Esophagus squamous epithelium (tissue), 5 donors: ENCODE results near the gene ENOX1. TPM values are rescaled to one million over a fixed set of nuclear protein-coding genes. Genes with fewer than 3 reads are reported as not detected.
A peak's percentile ranks its signal among the peaks of the same experiment; 100 is the strongest.

Source experiments
- DNase-seq: peaks from one replicate; lab custom pipeline; 2025; lab: John Stamatoyannopoulos, UW
- H3K27ac ChIP-seq, 4 donors: fragments of 200-600 bp; sonication (generic); one replicate each; pipeline ENCODE4 v1.5.1; 2016 to 2019; ENCODE audit warnings: mild to moderate bottlenecking in 1 of 4
- H3K27me3 ChIP-seq, 4 donors: fragments of 200-600 bp; sonication (generic); 1 replicate in 3 of 4; 2 replicates in 1 of 4; pipeline versions ENCODE4 v1.5.1 to v1.6.0; 2017 to 2021; ENCODE audit warnings: antibody characterized with exemption in 1 of 4
- H3K36me3 ChIP-seq, 3 donors: fragments of 200-600 bp; sonication (generic); one replicate each; pipeline ENCODE4 v1.5.1; 2016 to 2019
- H3K4me1 ChIP-seq, 3 donors: fragments of 200-600 bp; sonication (generic); one replicate each; pipeline ENCODE4 v1.5.1; 2017 to 2019
- H3K4me3 ChIP-seq, 4 donors: fragments of 200-600 bp; sonication (generic); 1 replicate in 3 of 4; 2 replicates in 1 of 4; pipeline ENCODE4 v1.5.1; 2016 to 2019; ENCODE audit warnings: mild to moderate bottlenecking in 2 of 4, moderate library complexity in 1 of 4
- H3K9me3 ChIP-seq, 3 donors: fragments of 200-600 bp; sonication (generic); one replicate each; pipeline ENCODE4 v1.5.1; 2016 to 2019
- CTCF ChIP-seq, 6 experiments: fragments of 450-650 bp in 4 of 6; fragments of 200-600 bp in 2 of 6; sonication (generic) in 2 of 6; IDR thresholded peaks; one replicate each; pipeline ENCODE4 v1.5.1; 2016 to 2019; ENCODE audit warnings: antibody characterized with exemption in 6 of 6, mild to moderate bottlenecking in 4 of 6, moderate library complexity in 4 of 6
- POLR2A ChIP-seq, 4 donors: fragments of 450-650 bp; IDR thresholded peaks; one replicate each; pipeline ENCODE4 v1.6.1; 2017; ENCODE audit warnings: antibody characterized with exemption in 4 of 4, mild to moderate bottlenecking in 4 of 4, moderate library complexity in 3 of 4
- WGBS, 2 donors: methylation state at CpG; one replicate each; pipeline ENCODE4 v1.1.5; 2018; 5-methylcytosine and 5-hydroxymethylcytosine counted together
- intact Hi-C: fragments of 100-400 bp; cut with DNase I; formaldehyde crosslinking; loops from one replicate; pipeline ENCODE4 v1.15.0; 2022
- total RNA-seq, 4 donors: library from RNA; depleted of rRNA; stranded (reverse); fragments of >200 nt; gene quantifications; one replicate each; pipeline ENCODE4 v1.1.0, GENCODE V29; 2016
- donor health status: DM: yes; HTN: yes; CAD: no.

The ENOX1 gene
- total RNA-seq, 4 donors from 2014 or later, result 0.48 to 0.76 TPM; not detected in 2

GRCh38 chr13:43545317-43545874, 241.4 kb downstream of the ENOX1 start:
- H3K27ac ChIP-seq, result peak overlapping the region in 1 of 4 donors; percentile 15
- no peaks in the 10 kb centered on the region for H3K36me3 ChIP-seq
- TF ChIP-seq CTCF (IDR thresholded peaks at IDR 0.05) (no peak), POLR2A (IDR thresholded peaks at IDR 0.05) (no peak)
- DNase-seq, result no peak
- H3K4me1 ChIP-seq, result peaks cover 0 to 17% (median 0%) of the 10 kb centered on the region in 3 donors
- no peak overlapping the region for H3K4me3 ChIP-seq
- 83% methylated on average over 4 of the region's 4 CpGs; no CpG with 5 or more reads in 1 of the 2 donors for WGBS, 2 donors
- intact Hi-C loops, result no loop called here
- no peaks in the 10 kb centered on the region for H3K27me3 ChIP-seq
- H3K9me3 ChIP-seq, result no peaks in the 10 kb centered on the region

- Histone ChIP-seq H3K27ac (peak overlapping the region in 2 of 4 donors; percentile 6 to 15), H3K27me3 (no peaks in the 10 kb centered on the region), H3K9me3 (no peaks in the 10 kb centered on the region), H3K4me1 (peaks cover 0 to 17% (median 0%) of the 10 kb centered on the region in 3 donors), H3K36me3 (no peaks in the 10 kb centered on the region), H3K4me3 (no peak overlapping the region)
- 66 to 73% methylated on average over 5 of the region's 5 CpGs for WGBS, 2 donors
- DNase-seq, result no peak
- TF ChIP-seq CTCF (IDR thresholded peaks at IDR 0.05), result no peak
- no peak for TF ChIP-seq POLR2A (IDR thresholded peaks at IDR 0.05)
- intact Hi-C loops, result no loop called here
These were observed 242.1 kb downstream of the ENOX1 start for GRCh38 chr13:43544631-43545030.

GRCh38 chr13:43544011-43544410, 242.8 kb downstream of the ENOX1 start:
- WGBS, 2 donors, result 38 to 92% methylated on average over 2 of the region's 2 CpGs
- no peak for DNase-seq
- H3K4me1 ChIP-seq, result peaks cover 0 to 17% (median 0%) of the 10 kb centered on the region in 3 donors
- H3K9me3 ChIP-seq, result no peaks in the 10 kb centered on the region
- no peaks in the 10 kb centered on the region for H3K27me3 ChIP-seq
- TF ChIP-seq CTCF (IDR thresholded peaks at IDR 0.05), result no peak
- TF ChIP-seq POLR2A (IDR thresholded peaks at IDR 0.05), result no peak
- intact Hi-C loops, result no loop called here
- peak overlapping the region in 1 of 4 donors; percentile 9 for H3K27ac ChIP-seq
- no peak overlapping the region for H3K4me3 ChIP-seq
- no peaks in the 10 kb centered on the region for H3K36me3 ChIP-seq

- H3K27ac ChIP-seq, result no peak overlapping the region
- intact Hi-C loops, result no loop called here
- WGBS, 2 donors, result 66 to 77% methylated on average over 2 of the region's 2 CpGs
- no peaks in the 10 kb centered on the region for H3K9me3 ChIP-seq
- H3K4me3 ChIP-seq, result no peak overlapping the region
- no peak for TF ChIP-seq CTCF (IDR thresholded peaks at IDR 0.05)
- no peak for TF ChIP-seq POLR2A (IDR thresholded peaks at IDR 0.05)
- H3K36me3 ChIP-seq, result no peaks in the 10 kb centered on the region
- no peak for DNase-seq
- H3K4me1 ChIP-seq, result peaks cover 0 to 17% (median 0%) of the 10 kb centered on the region in 3 donors
- no peaks in the 10 kb centered on the region for H3K27me3 ChIP-seq
These were observed 243.4 kb downstream of the ENOX1 start for GRCh38 chr13:43543331-43543730.

- H3K4me1 ChIP-seq, result no peaks in the 10 kb centered on the region
These were observed 249.6 kb downstream of the ENOX1 start for GRCh38 chr13:43537124-43537523.

More at GRCh38 chr13:43537124-43537523, 249.6 kb downstream of the ENOX1 start:
- Histone ChIP-seq H3K9me3 (no peaks in the 10 kb centered on the region), H3K27ac (no peak overlapping the region), H3K36me3 (no peaks in the 10 kb centered on the region), H3K27me3 (no peaks in the 10 kb centered on the region), H3K4me3 (no peak overlapping the region)
- DNase-seq, result no peak
- intact Hi-C loops, result no loop called here
- no peak for TF ChIP-seq CTCF (IDR thresholded peaks at IDR 0.05)
- TF ChIP-seq POLR2A (IDR thresholded peaks at IDR 0.05), result no peak
- 33 to 48% methylated on average over 2 of the region's 2 CpGs for WGBS, 2 donors
